Muscle of arm (tissue), 14 donors: ENCODE data around the gene PRKD3. TPM values are rescaled to one million over a fixed set of nuclear protein-coding genes. Genes with fewer than 3 reads are reported as not detected.
A peak's percentile ranks its signal among the peaks of the same experiment; 100 is the strongest.

Experiments used
- DNase-seq: peaks from one replicate; pipeline ENCODE4 v3.0.0-alpha.2; 2013
- long read RNA-seq, 11 donors: transcript quantifications; one replicate each; lab custom pipeline, GENCODE V29; 2026
- polyA plus RNA-seq, 12 donors: library from polyadenylated mRNA; unstranded; fragments of 120-200 nt; gene quantifications; one replicate each; pipeline ENCODE4 v1.2.1, GENCODE V29; 2013; ENCODE audit not compliant: insufficient read length in 12 of 12

The PRKD3 gene
- polyA plus RNA-seq = 10 to 100 TPM in 11 of 12 donors, not detected in 1; 26.6 to 38.6 (median 33.9) TPM
- long read RNA-seq, donor 1, partial matches to known transcripts = 7 of 9 reads
- long read RNA-seq, donor 1, other reads (novel, unspliced or antisense) = 0 of 9 reads
- long read RNA-seq, donor 2, partial matches to known transcripts = 0 of 1 reads
- long read RNA-seq, donor 2, other reads (novel, unspliced or antisense) = 0 of 1 reads
- long read RNA-seq, donor 3, partial matches to known transcripts = 0 of 1 reads
- long read RNA-seq, donor 3, other reads (novel, unspliced or antisense) = 0 of 1 reads
- long read RNA-seq, donor 4 = 0 reads
- long read RNA-seq, donor 5 = 0 reads
- long read RNA-seq, donor 6 = 0 reads
- long read RNA-seq, donor 7 = 0 reads
- long read RNA-seq, donor 8 = 0 reads
- long read RNA-seq, donor 9, partial matches to known transcripts = 0 of 7 reads
- long read RNA-seq, donor 9, other reads (novel, unspliced or antisense) = 6 of 7 reads
- long read RNA-seq, donor 10 = 0 reads
- long read RNA-seq, donor 11 = 0 reads

DNA sequence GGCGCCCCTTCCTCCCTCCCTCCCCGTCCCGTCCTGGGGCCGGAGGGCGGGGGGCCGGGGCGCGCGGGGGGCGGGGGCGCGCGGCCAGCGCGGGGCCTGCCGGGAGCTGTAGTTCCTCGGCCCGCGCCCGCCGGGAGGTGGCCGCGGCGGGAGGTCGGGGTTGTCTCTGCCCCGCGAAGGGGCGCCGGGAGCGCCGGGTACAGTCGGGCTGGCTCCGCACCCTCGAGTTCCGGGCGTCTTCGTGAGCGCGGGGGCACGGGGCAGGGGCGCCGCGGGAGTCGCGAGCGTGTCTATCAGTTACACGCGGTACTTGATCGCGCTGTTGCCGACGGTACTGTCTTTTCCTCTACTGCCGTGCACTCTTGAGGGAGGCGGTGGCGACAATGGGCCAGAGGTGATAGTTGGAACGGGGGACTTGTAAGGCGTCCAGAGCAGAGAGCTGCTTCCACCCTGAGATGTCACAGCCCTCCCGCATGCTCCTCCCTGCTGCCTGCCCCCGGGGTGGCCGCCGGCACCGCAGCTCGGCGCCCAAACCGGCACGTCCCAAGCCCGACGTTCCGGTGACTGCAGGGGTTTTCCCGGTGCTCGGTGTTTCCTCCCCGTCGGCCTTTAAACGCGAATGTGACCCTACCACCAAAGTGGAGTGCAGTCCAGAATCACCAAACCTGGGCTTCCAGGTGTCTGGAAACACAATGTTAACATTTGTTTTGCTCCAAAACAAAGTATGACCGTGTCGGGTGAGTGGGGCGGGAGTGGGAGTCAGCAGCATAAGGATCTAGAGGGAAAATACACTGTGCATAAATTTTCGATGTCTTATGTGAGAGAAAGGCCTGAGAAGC is at the start of gene PRKD3:
TSS of gene PRKD3 (minus strand) at position 48 of the 839 bp plus-strand sequence. CDS start 8,309 bp downstream, outside the sequence.
- DNase-seq = peak; percentile 64

GRCh38 chr2:37372000-37372399 is 47.4 kb upstream of the PRKD3 start:
- DNase-seq = no peak

GRCh38 chr2:37370666-37371065 is 46.0 kb upstream of the PRKD3 start:
- DNase-seq = no peak

DNA sequence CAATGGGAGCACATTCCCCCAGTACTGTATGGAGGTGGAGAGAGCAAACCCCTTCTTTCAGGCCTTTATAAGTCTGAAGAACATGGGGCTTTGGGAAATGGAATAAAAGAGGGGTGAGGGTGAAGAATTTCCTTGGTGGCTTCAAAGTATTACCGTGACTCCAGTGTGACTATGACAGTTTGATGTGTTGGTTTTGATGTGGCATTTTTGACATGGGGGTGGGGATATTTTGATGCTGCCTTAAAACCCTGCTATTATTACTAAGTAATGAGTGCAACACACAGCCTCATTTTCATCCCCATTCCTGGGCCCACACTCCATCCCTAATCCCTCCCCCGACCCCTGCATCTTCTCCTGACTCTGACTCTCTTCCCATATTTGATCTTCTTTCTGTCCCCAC is 43.4 kb upstream of the PRKD3 start:
- DNase-seq = no peak

- DNase-seq = no peak
Measured at GRCh38 chr2:37367310-37367709, 42.7 kb upstream of the PRKD3 start.

DNA sequence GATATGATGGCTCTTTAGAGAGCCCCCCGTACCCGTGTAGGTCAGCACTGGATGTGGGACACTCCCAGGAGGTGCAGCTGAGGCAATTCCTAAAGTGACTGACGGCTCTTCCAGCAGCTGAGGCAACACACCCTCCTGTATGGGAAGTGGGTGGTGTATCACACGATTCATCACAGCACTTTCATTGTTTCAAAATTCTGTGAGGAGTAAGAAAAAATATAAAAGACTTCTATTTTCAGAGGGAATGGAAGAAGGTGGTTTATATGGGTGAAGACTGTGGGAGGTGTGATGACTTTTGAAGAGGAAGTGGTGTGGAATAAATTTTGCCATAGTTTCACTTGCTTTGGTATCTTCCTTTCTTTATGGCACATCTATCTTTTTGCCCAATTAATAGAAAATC is 42.1 kb upstream of the PRKD3 start:
- DNase-seq = no peak

DNA sequence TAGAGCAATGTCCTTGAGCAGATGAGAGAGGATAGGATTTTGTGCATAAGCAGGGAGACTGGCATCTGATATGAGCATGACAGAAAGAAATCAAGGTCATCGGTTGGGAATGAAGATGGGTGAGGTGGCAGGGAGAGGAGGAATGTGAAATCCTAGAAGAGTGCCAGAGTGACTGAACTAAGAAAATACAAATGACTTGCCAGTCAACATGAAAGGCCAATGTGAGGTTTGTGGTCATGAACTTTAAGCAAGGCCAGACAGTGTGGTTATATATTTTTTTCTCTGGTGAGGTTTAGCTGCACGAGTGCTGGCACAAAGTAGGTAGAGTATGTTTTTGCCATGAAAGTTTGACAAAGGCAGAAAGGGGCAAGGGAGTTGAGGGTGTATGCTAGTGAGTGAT is 41.0 kb upstream of the PRKD3 start:
- no peak for DNase-seq

DNA sequence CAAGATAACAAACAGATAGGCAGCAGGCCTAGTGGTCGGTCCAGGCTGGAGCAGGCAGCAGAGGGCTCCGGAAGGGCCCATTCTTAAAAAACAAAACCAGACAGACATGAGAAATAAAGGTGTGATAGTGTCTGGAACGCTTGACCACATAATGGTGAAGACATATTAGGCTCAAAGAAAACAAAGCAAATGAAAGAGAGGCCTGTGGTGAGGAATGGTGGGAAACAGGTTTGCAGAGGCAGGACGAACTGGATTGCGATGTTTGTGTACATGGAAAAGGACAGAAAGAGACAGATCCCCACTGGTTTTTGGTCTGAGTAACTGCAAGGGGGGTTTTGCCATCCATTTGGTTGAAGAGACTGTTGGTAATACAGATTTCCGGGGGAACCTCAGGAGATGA is 39.7 kb upstream of the PRKD3 start:
- no peak for DNase-seq

DNA sequence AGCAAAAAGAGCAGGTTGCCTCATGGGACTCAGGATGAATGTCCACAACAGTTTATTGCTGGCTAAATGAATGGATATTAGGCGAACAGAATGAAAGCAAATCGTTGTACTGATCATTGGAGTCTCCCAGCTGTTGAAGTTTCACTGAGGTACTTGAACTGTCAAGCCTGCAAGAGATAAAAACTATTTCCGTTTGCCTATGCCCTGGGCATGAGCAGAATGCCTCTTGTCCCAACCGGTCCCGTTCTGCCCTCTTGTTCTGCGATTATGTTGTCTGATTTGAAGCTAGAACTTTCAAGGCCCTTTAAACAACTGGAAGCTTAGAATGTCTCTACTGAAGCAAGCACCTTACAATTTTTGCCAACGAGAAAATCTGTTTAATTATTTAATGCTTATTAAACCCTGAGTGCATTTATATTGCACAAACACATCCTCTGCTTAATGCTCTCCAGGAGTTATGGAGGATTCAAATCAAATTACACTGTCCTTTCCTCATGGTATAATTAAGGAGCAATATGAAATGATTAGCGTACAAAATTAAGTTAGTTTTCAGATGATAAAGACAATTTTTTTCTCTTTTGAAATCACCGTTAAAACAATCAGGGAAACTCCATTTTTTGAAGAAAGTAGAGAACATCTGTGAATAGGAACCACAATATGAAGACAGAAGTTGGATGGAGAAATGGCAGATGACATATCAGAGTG is 37.5 kb upstream of the PRKD3 start:
- no peak for DNase-seq

GRCh38 chr2:37361216-37361815 is 36.7 kb upstream of the PRKD3 start:
- DNase-seq = no peak

DNA sequence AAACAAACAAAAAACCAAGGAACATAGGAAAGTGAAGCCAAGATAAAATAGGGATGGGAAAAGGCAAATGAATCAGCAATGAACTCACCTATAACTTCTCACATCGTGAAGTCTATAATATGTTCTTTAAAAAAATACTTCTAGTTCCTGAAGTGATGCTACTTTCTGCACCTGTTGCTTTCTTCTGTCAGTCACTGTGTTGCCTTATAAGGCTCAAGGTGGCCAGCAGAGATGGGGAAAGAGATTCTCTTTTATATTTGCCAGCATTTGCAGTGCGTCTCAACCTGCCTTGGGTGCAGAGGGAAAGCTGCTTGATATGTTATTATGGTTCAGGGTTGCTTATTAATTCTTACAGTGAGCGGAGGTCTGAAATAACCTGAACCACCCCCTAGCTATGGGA is 33.8 kb upstream of the PRKD3 start:
- no peak for DNase-seq

DNA sequence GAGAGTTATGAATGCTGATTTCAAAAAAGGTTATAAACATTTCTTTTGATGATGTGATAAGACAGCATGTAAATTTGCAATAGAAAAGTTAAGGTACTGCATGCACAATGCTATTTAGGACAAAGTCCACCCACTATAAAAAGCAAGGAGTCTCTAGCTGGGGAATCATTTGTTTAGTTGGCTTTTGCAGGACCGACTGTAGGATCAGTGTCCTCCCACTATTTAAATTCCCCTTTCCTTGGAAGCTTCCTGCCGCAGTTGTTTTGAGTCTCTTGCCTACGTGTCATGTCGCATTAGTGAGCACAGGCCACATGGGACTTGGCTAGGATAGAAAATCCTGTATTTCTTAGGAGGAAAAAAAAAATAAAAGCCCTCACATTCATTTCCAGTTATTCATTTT is 32.9 kb upstream of the PRKD3 start:
- no peak for DNase-seq

- no peak for DNase-seq
Measured at GRCh38 chr2:37357069-37357468, 32.4 kb upstream of the PRKD3 start.

DNA sequence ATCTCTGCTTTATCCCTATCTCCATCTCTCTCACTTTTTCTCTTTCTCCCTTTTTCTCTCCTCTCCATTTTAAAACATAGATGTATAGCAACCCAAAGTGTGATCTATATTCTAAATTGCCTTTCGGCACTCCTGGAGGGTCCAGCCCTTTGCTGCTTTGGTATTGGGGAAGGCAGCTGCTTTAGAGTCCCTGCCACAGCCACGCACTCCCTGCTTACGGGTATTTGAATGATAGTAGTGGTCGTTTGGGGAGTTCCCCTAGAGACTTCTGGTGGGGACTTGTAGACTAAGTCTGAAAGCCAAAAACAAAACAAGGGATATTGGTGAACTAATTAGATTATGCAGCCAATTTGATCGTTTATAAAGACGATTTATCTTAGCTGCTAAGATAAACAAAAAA is 31.7 kb upstream of the PRKD3 start:
- DNase-seq = no peak

DNA sequence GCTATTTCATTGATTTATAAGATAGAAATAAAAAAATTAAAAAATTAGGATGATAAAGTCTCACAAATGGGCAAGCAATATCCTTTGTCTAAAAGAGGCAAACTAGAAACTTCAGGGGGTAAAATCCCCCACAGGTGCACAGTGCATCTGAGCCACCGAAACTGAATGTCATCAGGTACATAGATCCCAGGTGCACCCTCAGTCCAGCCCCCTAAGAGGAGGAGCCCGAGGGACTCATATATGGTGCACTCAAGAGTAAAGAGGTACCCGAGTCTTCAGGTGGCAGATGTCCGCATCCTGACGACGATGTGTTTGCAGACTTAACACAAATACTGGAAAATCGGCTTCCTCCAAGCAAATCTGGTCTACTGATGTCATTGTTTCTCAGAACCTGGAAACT is 31.1 kb upstream of the PRKD3 start:
- no peak for DNase-seq

- DNase-seq = no peak
Measured at GRCh38 chr2:37354531-37354930, 29.9 kb upstream of the PRKD3 start.

DNA sequence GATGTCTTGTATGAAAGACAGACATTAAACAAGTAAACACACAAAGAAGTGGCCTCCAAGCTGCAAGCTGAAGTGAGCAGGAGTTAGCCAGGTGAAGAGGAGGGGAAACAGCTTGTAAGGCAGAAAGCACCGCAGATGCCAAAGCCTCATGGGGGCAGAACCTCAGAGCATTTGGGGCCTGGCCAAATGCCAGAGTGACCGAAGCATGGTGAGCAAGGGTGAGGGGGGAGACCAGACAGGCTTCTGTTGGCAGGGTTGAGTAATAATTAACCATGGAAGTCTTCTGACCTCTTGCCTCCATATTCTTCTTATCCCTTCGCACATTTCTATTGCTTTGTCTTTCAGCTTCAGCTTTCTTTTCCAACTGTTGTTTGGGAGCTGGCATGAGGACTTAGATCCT is 25.4 kb upstream of the PRKD3 start:
- no peak for DNase-seq

DNA sequence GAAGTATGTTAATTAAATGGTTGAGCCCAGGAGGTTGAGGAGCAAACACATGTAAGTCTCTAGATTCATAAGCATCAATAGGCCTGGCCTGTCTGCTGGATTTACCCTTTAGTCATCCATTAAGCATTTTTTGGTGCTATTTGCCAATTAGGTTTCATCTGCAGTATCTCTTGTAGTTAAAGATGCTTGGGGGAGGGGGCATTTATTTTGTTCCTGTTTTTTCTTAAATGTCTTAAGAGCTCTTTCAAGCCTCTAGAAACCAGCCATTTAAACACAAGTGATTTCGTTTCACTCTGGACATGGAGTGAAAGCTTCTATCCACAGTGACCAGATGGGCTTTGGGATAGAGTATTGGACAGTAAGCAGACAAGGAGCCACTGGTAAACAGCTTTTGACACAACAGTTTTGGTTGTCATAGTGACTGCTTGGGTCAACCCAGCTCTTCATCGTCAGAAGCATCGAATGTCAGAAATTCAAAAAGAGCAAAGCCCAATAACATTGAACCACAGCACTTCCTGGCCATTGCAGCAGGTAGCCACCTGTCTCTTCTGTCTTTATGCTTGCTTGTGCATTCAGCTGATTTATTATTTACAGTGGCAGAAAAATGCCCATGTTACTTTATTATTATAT is 24.7 kb upstream of the PRKD3 start:
- no peak for DNase-seq

DNA sequence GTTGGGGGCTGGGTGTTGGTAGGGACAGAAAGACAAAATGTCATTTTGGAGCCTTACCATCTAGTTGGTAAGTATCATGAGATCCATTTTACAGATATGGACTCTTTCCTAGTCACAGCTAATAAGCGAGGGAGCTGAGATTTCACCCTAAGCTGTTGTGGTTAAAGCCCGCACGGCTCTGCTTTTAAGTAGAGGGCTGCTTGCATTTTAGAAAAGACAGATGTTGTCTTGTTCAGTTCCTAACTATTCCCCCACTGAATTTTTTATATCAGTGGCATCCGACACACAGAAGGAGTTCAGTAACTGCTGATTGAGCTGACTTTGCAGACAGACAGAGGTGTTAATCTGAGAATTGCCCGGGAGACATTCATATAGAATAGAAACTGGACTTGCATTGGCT is 23.5 kb upstream of the PRKD3 start:
- DNase-seq = no peak

GRCh38 chr2:37344453-37345361 is 20.1 kb upstream of the PRKD3 start, which contains the start of gene QPCT:
QPCT (plus strand) TSS chr2:37344630; CDS start chr2:37344732, 102 bp downstream.
- peak; percentile 45 for DNase-seq
